ENCODE measurements around the gene FGGY. TPM values are rescaled to one million over a fixed set of nuclear protein-coding genes. Genes with fewer than 3 reads are reported as not detected.
A peak's percentile ranks its signal among the peaks of the same experiment; 100 is the strongest.

FGGY gene
- total and polyA plus RNA-seq, 4 donors: 16.0 to 67.0 (median 43.4) TPM

DNA sequence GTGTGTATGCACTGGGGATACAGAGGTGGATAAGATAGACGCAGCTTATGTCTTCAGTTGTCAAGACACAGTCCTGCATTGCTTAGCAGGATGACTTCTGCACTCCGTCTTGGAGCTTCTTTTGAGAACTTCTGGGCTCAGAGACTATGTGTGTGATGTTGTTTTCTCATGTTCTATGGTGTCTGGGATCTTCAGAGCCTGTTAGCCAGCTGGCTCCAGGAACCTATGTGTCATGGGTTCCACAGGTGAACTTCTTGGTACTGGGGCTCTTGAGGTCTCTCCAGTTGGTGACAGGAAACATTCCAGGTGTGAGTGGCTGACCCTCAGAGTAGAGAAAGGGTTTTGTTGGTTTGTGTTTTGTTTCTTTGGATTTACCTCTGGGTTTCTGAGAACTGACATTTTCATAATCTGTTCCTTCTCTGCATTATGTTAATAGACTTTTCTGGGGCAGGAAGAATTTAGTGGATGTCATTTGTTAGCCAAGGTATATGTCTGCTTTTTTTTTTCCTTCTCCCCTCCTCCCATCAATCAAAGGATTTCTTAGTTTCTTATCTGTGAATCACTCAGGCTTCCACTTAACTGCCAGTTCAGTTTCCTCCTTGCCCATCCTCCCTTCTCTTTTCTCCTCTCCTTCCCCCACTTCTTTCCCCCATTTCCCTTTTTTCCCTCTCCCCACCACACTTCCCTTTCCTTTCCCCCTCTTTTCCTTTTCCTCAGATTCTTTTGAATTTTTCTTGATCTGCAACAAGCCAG lies 18.1 kb downstream of the FGGY start:
- TF ChIP-seq FOXA2 (IDR thresholded peaks at IDR 0.05) (no peak), GABPA (IDR thresholded peaks at IDR 0.05 in 1 of 2, conservative IDR thresholded peaks at IDR 0.05 in 1 of 2) (no peak), REST (IDR thresholded peaks at IDR 0.05) (no peak), RXRA (IDR thresholded peaks at IDR 0.05) (no peak), NR2F2 (IDR thresholded peaks at IDR 0.05) (no peak), RAD21 (IDR thresholded peaks at IDR 0.05) (no peak), EGR1 (IDR thresholded peaks at IDR 0.05; ENCODE audit: low read depth in 2 of 2) (no peak), TAF1 (conservative IDR thresholded peaks at IDR 0.05) (no peak), FOXA1 (IDR thresholded peaks at IDR 0.05) (no peak), SP1 (IDR thresholded peaks at IDR 0.05) (no peak), YY1 (IDR thresholded peaks at IDR 0.05) (no peak)
- TF ChIP-seq, protein P1, sequence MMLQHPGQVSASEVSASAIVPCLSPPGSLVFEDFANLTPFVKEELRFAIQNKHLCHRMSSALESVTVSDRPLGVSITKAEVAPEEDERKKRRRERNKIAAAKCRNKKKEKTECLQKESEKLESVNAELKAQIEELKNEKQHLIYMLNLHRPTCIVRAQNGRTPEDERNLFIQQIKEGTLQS (IDR thresholded peaks at IDR 0.05): no peak
- TF ChIP-seq, protein P2, sequence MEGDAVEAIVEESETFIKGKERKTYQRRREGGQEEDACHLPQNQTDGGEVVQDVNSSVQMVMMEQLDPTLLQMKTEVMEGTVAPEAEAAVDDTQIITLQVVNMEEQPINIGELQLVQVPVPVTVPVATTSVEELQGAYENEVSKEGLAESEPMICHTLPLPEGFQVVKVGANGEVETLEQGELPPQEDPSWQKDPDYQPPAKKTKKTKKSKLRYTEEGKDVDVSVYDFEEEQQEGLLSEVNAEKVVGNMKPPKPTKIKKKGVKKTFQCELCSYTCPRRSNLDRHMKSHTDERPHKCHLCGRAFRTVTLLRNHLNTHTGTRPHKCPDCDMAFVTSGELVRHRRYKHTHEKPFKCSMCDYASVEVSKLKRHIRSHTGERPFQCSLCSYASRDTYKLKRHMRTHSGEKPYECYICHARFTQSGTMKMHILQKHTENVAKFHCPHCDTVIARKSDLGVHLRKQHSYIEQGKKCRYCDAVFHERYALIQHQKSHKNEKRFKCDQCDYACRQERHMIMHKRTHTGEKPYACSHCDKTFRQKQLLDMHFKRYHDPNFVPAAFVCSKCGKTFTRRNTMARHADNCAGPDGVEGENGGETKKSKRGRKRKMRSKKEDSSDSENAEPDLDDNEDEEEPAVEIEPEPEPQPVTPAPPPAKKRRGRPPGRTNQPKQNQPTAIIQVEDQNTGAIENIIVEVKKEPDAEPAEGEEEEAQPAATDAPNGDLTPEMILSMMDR (IDR thresholded peaks at IDR 0.05; ENCODE audit: low read depth, low read length, missing input control): no peak
- TF ChIP-seq, protein P3, sequence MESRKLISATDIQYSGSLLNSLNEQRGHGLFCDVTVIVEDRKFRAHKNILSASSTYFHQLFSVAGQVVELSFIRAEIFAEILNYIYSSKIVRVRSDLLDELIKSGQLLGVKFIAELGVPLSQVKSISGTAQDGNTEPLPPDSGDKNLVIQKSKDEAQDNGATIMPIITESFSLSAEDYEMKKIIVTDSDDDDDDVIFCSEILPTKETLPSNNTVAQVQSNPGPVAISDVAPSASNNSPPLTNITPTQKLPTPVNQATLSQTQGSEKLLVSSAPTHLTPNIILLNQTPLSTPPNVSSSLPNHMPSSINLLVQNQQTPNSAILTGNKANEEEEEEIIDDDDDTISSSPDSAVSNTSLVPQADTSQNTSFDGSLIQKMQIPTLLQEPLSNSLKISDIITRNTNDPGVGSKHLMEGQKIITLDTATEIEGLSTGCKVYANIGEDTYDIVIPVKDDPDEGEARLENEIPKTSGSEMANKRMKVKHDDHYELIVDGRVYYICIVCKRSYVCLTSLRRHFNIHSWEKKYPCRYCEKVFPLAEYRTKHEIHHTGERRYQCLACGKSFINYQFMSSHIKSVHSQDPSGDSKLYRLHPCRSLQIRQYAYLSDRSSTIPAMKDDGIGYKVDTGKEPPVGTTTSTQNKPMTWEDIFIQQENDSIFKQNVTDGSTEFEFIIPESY (IDR thresholded peaks at IDR 0.05): no peak
- H3K36me3 ChIP-seq (ENCODE audit: control insufficient read depth in 4 of 4, insufficient read depth in 3 of 4, low read depth in 1 of 4, low read length in 3 of 4): no peaks in the 10 kb centered on the region
- DNase-seq (ENCODE audit: low spot score): no peak
- 95% methylated on average over 2 of the region's 2 CpGs for WGBS
- H3K4me1 ChIP-seq (ENCODE audit: control insufficient read depth in 4 of 4, insufficient read depth in 4 of 4, low read length in 3 of 4): peaks cover 16 to 61% (median 38%) of the 10 kb centered on the region in 4 donors
- no peaks in the 10 kb centered on the region for H3K27me3 ChIP-seq (ENCODE audit: control insufficient read depth in 4 of 4, insufficient read depth in 4 of 4, low read length in 3 of 4)
- no peaks in the 10 kb centered on the region for H3K9me3 ChIP-seq (ENCODE audit: control insufficient read depth in 4 of 4, low read length in 3 of 4)
- peak overlapping the region in 1 of 2 donors; percentile 67 for H3K27ac ChIP-seq (ENCODE audit: low read depth in 1 of 2, low read length in 2 of 2)
- H3K4me3 ChIP-seq (ENCODE audit: low read depth in 1 of 3, low read length in 3 of 3): no peak overlapping the region
- no peak overlapping the region for H3K9ac ChIP-seq (ENCODE audit: low read depth in 1 of 2, low read length in 2 of 2)

Data from liver (tissue), 9 donors.